Mucosa of stomach (tissue), 1 donor: ENCODE results near the gene FAM53B.

Experiments used
- H3K27me3 ChIP-seq: one replicate; pipeline ENCODE4 v1.7.0; 2013; ENCODE audit warnings: mild to moderate bottlenecking, low read length; ENCODE audit not compliant: control insufficient read depth, insufficient read depth
- H3K36me3 ChIP-seq: one replicate; pipeline ENCODE4 v1.7.0; 2013; ENCODE audit warnings: low read length; ENCODE audit not compliant: control insufficient read depth, insufficient read depth
- H3K4me1 ChIP-seq: one replicate; pipeline ENCODE4 v1.7.0; 2013; ENCODE audit warnings: mild to moderate bottlenecking, low read length; ENCODE audit not compliant: control insufficient read depth, insufficient read depth
- H3K4me3 ChIP-seq: one replicate; pipeline ENCODE4 v1.7.0; 2013; ENCODE audit warnings: low read length
- H3K9ac ChIP-seq: one replicate; pipeline ENCODE4 v1.7.0; 2013; ENCODE audit warnings: mild to moderate bottlenecking, low read length, moderate library complexity
- H3K9me3 ChIP-seq: one replicate; pipeline ENCODE4 v1.7.0; 2013; ENCODE audit warnings: mild to moderate bottlenecking, low read length, moderate library complexity; ENCODE audit not compliant: control insufficient read depth
- donor health status: Pancreatic carcinoma.

FAM53B gene

GRCh38 chr10:124647421-124648130 is 96.6 kb downstream of the FAM53B start:
- H3K4me1 ChIP-seq = peaks cover 44% of the 10 kb centered on the region
- no peak overlapping the region for H3K4me3 ChIP-seq
- no peaks in the 10 kb centered on the region for H3K27me3 ChIP-seq
- peaks cover 3% of the 10 kb centered on the region for H3K36me3 ChIP-seq
- H3K9ac ChIP-seq = no peak overlapping the region
- H3K9me3 ChIP-seq = no peaks in the 10 kb centered on the region

DNA sequence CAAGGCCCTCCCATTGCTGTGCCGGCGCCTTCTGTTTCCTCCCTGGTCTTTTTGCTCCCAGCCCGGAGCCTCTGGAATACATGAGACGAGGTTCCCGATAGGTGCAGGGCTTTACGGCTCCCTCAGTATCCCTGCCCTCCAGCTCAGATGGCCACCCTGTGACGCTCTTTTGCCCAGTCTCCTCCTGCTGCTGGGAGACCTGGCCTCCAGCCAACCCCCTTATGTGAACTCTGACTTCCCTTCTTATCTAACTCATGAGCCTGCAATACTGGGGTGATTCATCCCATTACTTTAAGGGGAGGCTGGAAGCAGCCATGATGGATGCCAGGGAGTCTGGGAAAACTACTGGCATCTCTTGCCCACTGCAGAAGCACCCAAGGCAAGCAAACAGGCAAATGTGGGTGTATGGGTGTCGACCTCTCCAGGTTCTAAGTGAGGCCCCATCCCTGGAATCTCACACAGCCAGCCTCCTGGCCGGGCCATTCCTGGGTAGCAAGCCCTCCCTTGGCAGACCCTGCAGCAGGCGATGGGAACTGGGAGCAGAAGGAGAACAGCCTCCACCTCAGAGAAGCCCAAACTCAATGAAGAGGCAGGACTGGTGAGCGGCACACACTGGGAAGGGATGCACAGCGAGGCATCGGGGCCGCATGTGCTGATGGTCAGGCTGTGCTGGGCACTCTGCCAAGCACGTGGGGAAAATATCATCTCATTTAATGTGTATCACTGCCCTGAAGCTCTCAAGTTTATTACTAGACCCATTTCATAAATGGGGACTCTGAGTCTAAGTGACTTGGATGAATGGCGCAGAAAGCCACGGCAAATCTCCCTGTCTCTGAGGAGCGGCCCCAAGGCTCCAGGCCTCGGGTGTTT is 97.5 kb downstream of the FAM53B start:
- no peak overlapping the region for H3K4me3 ChIP-seq
- H3K4me1 ChIP-seq = peaks cover 48% of the 10 kb centered on the region
- H3K9me3 ChIP-seq = no peaks in the 10 kb centered on the region
- H3K36me3 ChIP-seq = no peaks in the 10 kb centered on the region
- no peak overlapping the region for H3K9ac ChIP-seq
- H3K27me3 ChIP-seq = no peaks in the 10 kb centered on the region

GRCh38 chr10:124645467-124646095 is 98.6 kb downstream of the FAM53B start:
- Histone ChIP-seq H3K27me3 (no peaks in the 10 kb centered on the region), H3K4me1 (peaks cover 56% of the 10 kb centered on the region), H3K36me3 (no peaks in the 10 kb centered on the region), H3K9me3 (no peaks in the 10 kb centered on the region), H3K4me3 (no peak overlapping the region), H3K9ac (no peak overlapping the region)

GRCh38 chr10:124644771-124645415 is 99.3 kb downstream of the FAM53B start:
- no peak overlapping the region for H3K4me3 ChIP-seq
- no peak overlapping the region for H3K9ac ChIP-seq
- H3K36me3 ChIP-seq = no peaks in the 10 kb centered on the region
- no peaks in the 10 kb centered on the region for H3K9me3 ChIP-seq
- H3K4me1 ChIP-seq = peaks cover 56% of the 10 kb centered on the region
- no peaks in the 10 kb centered on the region for H3K27me3 ChIP-seq

GRCh38 chr10:124644236-124644635 is 99.9 kb downstream of the FAM53B start:
- Histone ChIP-seq H3K9ac (no peak overlapping the region), H3K4me3 (no peak overlapping the region), H3K27me3 (no peaks in the 10 kb centered on the region), H3K9me3 (no peaks in the 10 kb centered on the region), H3K36me3 (no peaks in the 10 kb centered on the region), H3K4me1 (peaks cover 51% of the 10 kb centered on the region)

- Histone ChIP-seq H3K4me3 (no peak overlapping the region), H3K9me3 (no peaks in the 10 kb centered on the region), H3K9ac (no peak overlapping the region), H3K36me3 (no peaks in the 10 kb centered on the region), H3K4me1 (peaks cover 43% of the 10 kb centered on the region), H3K27me3 (no peaks in the 10 kb centered on the region)
These were observed 100.7 kb downstream of the FAM53B start for GRCh38 chr10:124643330-124644009.

DNA sequence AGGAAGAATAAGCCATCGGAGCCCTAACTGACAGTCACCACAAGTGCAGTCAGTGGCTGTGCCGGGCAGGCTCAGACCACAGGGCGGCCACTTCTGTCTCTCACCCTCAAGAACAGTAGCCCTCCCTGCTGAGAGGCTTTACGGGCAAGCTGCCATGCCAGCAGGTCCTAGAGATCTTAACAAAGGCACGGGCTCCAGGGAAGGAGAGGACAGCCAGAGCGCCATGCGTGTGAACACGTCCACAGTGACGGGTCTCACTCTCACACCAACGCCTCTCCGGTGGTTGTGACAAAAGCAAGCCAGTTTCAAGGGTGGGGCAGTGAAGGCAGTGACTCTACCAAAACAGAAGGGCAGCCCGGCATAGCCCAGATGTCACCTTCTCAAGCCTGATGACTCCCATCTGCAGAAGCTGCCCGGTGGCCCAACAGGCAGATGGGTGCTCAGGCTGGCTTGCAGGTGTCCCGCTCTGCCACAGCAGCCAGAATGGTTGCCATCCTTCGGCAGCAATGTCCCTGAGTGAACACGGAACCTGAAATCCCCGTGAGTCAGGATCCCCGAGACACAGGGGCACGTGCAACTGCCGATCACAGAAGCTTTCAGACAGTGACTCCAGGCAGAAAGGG is 102.0 kb downstream of the FAM53B start:
- H3K36me3 ChIP-seq = no peaks in the 10 kb centered on the region
- H3K4me3 ChIP-seq = no peak overlapping the region
- no peaks in the 10 kb centered on the region for H3K9me3 ChIP-seq
- H3K27me3 ChIP-seq = no peaks in the 10 kb centered on the region
- no peak overlapping the region for H3K9ac ChIP-seq
- H3K4me1 ChIP-seq = peaks cover 31% of the 10 kb centered on the region

- Histone ChIP-seq H3K27me3 (no peaks in the 10 kb centered on the region), H3K4me1 (peaks cover 24% of the 10 kb centered on the region), H3K4me3 (no peak overlapping the region), H3K9ac (no peak overlapping the region), H3K9me3 (no peaks in the 10 kb centered on the region), H3K36me3 (no peaks in the 10 kb centered on the region)
These were observed 102.7 kb downstream of the FAM53B start for GRCh38 chr10:124641282-124642087.

DNA sequence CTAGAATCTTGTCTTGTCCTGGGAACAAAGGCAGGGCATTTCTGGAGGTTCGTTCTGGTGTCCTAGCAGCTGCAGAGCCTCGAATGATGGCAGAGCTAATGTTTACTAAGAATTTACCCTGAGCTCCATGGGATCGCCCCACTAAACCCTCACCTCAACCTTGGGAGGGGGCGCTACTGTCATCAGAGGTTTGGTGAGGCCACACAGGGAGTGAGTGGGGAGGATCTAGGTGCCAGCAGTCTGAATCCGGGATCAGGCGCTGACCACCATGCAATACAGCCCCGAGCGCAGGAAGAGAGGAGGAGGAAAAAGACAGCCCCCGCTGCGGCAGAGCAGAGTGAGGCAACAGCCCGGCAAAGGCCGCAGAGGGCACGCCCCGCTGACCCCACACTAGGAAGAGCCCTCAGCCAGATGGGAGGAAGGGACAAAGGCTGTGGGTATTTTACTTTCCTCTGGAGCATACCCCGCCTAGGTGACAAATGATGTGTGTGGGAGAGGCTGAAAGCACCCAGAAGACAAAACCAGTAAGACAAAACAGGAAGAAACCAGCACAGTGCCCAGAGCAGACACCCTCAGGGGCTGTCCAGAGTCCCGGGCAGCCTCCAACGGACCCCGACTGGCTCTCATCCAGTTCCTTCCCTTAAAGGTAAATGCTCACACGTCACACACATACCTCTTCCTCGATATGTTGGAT is 103.5 kb downstream of the FAM53B start:
- H3K27me3 ChIP-seq = no peaks in the 10 kb centered on the region
- H3K4me1 ChIP-seq = peaks cover 16% of the 10 kb centered on the region
- no peak overlapping the region for H3K9ac ChIP-seq
- no peaks in the 10 kb centered on the region for H3K36me3 ChIP-seq
- H3K4me3 ChIP-seq = no peak overlapping the region
- H3K9me3 ChIP-seq = no peaks in the 10 kb centered on the region

GRCh38 chr10:124640056-124640455 is 104.1 kb downstream of the FAM53B start:
- no peaks in the 10 kb centered on the region for H3K36me3 ChIP-seq
- H3K9me3 ChIP-seq = no peaks in the 10 kb centered on the region
- H3K27me3 ChIP-seq = no peaks in the 10 kb centered on the region
- H3K9ac ChIP-seq = no peak overlapping the region
- no peak overlapping the region for H3K4me3 ChIP-seq
- H3K4me1 ChIP-seq = peaks cover 12% of the 10 kb centered on the region
